Measurements from ENCODE around the gene GALNT10. TPM values are rescaled to one million over a fixed set of nuclear protein-coding genes. Genes with fewer than 3 reads are reported as not detected.

Gene GALNT10
- total and polyA plus RNA-seq, 2 experiments from 2014 or later = 43.0 to 45.9 TPM

DNA sequence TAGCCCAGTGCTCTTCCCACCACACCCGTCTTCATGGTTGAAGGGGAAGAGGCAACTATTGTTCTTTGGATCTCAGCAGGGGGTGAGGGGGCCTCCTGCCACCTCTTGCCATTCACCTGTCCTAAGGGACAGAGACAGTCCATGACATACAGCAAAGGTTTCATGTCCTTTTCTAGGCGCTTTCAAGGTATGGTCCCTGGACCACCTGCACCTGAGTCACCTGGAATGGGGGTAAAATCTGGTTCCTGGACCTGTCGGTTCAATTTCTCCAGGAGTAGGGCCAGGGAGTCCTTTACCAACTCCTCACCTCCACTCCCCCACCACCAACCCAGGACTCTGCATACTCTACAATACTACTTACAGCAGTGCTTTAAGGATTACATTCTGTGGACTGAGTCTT, 221.8 kb downstream of the GALNT10 start:
- no peak for TF ChIP-seq EZH2phosphoT487 (IDR thresholded peaks at IDR 0.05; ENCODE audit: low read depth, severe bottlenecking, unreplicated experiment)
- TF ChIP-seq, protein P1, sequence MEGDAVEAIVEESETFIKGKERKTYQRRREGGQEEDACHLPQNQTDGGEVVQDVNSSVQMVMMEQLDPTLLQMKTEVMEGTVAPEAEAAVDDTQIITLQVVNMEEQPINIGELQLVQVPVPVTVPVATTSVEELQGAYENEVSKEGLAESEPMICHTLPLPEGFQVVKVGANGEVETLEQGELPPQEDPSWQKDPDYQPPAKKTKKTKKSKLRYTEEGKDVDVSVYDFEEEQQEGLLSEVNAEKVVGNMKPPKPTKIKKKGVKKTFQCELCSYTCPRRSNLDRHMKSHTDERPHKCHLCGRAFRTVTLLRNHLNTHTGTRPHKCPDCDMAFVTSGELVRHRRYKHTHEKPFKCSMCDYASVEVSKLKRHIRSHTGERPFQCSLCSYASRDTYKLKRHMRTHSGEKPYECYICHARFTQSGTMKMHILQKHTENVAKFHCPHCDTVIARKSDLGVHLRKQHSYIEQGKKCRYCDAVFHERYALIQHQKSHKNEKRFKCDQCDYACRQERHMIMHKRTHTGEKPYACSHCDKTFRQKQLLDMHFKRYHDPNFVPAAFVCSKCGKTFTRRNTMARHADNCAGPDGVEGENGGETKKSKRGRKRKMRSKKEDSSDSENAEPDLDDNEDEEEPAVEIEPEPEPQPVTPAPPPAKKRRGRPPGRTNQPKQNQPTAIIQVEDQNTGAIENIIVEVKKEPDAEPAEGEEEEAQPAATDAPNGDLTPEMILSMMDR (IDR thresholded peaks at IDR 0.05; ENCODE audit: poor library complexity) = no peak
- no peak for TF ChIP-seq EZH2 (IDR thresholded peaks at IDR 0.05; ENCODE audit: borderline replicate concordance)

DNA sequence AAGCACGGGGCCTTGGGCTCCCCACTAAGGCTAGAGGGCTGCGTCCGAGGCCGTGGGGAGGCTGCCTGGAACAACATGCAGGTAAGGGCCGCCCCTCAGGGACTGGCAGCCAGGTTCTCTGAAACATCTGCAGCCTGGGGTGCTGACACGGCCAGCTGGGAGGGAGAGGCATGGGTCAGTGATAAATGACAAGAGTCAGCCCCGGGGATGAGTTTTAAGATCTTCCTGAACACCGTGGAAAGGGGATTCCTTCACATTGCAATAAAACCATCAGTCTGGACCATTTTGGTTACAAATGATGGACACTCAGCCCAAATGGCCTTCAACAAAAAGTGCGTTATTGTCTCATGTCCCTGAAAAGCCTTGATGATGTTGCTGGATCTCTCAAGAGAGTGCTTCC, 222.4 kb downstream of the GALNT10 start:
- no peaks in the 10 kb centered on the region for H3K9me2 ChIP-seq (replicated peaks; ENCODE audit: insufficient read depth)
- no peak for DNase-seq (ENCODE audit: low spot score)
- 90% methylated on average over 9 of the region's 9 CpGs for WGBS (ENCODE audit: low lambda C conversion rate, missing lambda C conversion rate)
- H3K4me3 ChIP-seq = no peak overlapping the region
- no peak overlapping the region for H3K27ac ChIP-seq
- H3K36me3 ChIP-seq (replicated peaks; ENCODE audit: insufficient read depth, low read depth) = no peaks in the 10 kb centered on the region
- no peak overlapping the region for H3K4me2 ChIP-seq
- H3K27me3 ChIP-seq = no peaks in the 10 kb centered on the region
- H4K20me1 ChIP-seq (ENCODE audit: insufficient read depth, poor library complexity, severe bottlenecking) = no peaks in the 10 kb centered on the region
- no peak for TF ChIP-seq EZH2phosphoT487 (IDR thresholded peaks at IDR 0.05; ENCODE audit: low read depth, severe bottlenecking, unreplicated experiment)
- TF ChIP-seq, protein P1 (IDR thresholded peaks at IDR 0.05; ENCODE audit: poor library complexity) = no peak
- TF ChIP-seq EZH2 (IDR thresholded peaks at IDR 0.05; ENCODE audit: borderline replicate concordance) = no peak
- no peaks in the 10 kb centered on the region for H3K4me1 ChIP-seq (ENCODE audit: insufficient read depth)
- no peaks in the 10 kb centered on the region for H3K9me3 ChIP-seq (ENCODE audit: low read depth)
- no peak overlapping the region for H2AFZ ChIP-seq
- H3K79me2 ChIP-seq = no peaks in the 10 kb centered on the region

More for the DNA sequence above, 221.8 kb downstream of the GALNT10 start:
- no peak overlapping the region for H2AFZ ChIP-seq
- WGBS (ENCODE audit: low lambda C conversion rate, missing lambda C conversion rate) = 97% methylated on average over 3 of the region's 3 CpGs
- H3K4me2 ChIP-seq = no peak overlapping the region
- H3K9me2 ChIP-seq (replicated peaks; ENCODE audit: insufficient read depth) = no peaks in the 10 kb centered on the region
- H3K79me2 ChIP-seq = no peaks in the 10 kb centered on the region
- no peak overlapping the region for H3K27ac ChIP-seq
- no peak for DNase-seq (ENCODE audit: low spot score)
- H4K20me1 ChIP-seq (ENCODE audit: insufficient read depth, poor library complexity, severe bottlenecking) = no peaks in the 10 kb centered on the region
- H3K36me3 ChIP-seq (replicated peaks; ENCODE audit: insufficient read depth, low read depth) = no peaks in the 10 kb centered on the region
- no peaks in the 10 kb centered on the region for H3K4me1 ChIP-seq (ENCODE audit: insufficient read depth)
- H3K4me3 ChIP-seq = no peak overlapping the region
- H3K27me3 ChIP-seq = no peaks in the 10 kb centered on the region
- no peaks in the 10 kb centered on the region for H3K9me3 ChIP-seq (ENCODE audit: low read depth)

DNA sequence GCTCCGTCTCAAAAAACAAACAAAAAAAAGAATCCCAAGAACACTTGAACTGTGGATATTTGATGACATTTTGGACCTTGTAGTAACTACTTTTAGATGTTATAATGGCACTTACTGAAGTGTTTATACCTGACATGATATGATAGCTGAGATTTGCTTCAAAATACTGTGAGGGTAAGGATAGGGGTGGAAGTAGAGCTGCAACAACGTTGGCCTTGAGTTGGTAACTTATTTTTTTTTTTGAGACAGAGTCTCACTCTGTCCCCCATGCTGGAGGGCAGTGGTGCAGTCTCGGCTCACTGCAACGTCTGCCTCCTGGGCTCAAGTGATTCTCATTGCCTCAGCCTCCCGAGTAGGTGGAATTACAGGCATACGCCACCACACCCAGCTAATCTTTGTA, 224.6 kb downstream of the GALNT10 start:
- H3K79me2 ChIP-seq = no peaks in the 10 kb centered on the region
- no peak for DNase-seq (ENCODE audit: low spot score)
- no peaks in the 10 kb centered on the region for H4K20me1 ChIP-seq (ENCODE audit: insufficient read depth, poor library complexity, severe bottlenecking)
- H3K9me3 ChIP-seq (ENCODE audit: low read depth) = no peaks in the 10 kb centered on the region
- H3K4me1 ChIP-seq (ENCODE audit: insufficient read depth) = no peaks in the 10 kb centered on the region
- no peaks in the 10 kb centered on the region for H3K36me3 ChIP-seq (replicated peaks; ENCODE audit: insufficient read depth, low read depth)
- WGBS (ENCODE audit: low lambda C conversion rate, missing lambda C conversion rate) = 92% methylated on average over 6 of the region's 6 CpGs
- H3K9me2 ChIP-seq (replicated peaks; ENCODE audit: insufficient read depth) = no peaks in the 10 kb centered on the region
- TF ChIP-seq EZH2phosphoT487 (IDR thresholded peaks at IDR 0.05; ENCODE audit: low read depth, severe bottlenecking, unreplicated experiment) (no peak), EZH2 (IDR thresholded peaks at IDR 0.05; ENCODE audit: borderline replicate concordance) (no peak)
- TF ChIP-seq, protein P1 (IDR thresholded peaks at IDR 0.05; ENCODE audit: poor library complexity) = no peak
- no peaks in the 10 kb centered on the region for H3K27me3 ChIP-seq
- no peak overlapping the region for H3K4me2 ChIP-seq
- H3K27ac ChIP-seq = no peak overlapping the region
- no peak overlapping the region for H3K4me3 ChIP-seq
- H2AFZ ChIP-seq = no peak overlapping the region

DNA sequence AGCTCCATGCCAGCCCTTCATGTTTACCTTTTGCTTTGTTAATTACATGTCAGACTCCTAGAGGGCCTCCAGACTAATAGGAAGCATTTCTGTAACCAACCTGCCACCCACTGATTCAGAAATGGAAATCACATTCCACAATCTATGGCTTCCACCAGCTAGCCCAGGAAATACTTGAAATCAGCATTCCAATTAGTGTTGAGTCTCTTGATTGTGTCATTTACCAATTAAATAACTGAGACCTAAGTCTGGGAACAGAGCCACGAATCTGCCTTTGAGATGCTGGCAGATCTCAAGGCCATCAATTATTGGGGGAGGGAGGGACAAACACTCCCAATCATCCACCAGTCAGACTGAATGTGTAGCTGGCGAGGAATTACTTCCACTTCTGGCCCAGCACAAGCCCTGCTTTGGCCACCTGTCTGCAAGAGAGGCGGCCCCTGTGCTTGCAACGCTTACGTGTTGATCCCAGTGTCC, 227.8 kb downstream of the GALNT10 start:
- Histone ChIP-seq H3K9me3 (ENCODE audit: low read depth) (no peaks in the 10 kb centered on the region), H3K27me3 (no peaks in the 10 kb centered on the region), H4K20me1 (ENCODE audit: insufficient read depth, poor library complexity, severe bottlenecking) (no peaks in the 10 kb centered on the region), H3K36me3 (replicated peaks; ENCODE audit: insufficient read depth, low read depth) (no peaks in the 10 kb centered on the region), H3K27ac (no peak overlapping the region), H3K4me3 (no peak overlapping the region), H3K79me2 (no peaks in the 10 kb centered on the region), H3K4me1 (ENCODE audit: insufficient read depth) (no peaks in the 10 kb centered on the region), H2AFZ (no peak overlapping the region), H3K4me2 (no peak overlapping the region), H3K9me2 (replicated peaks; ENCODE audit: insufficient read depth) (no peaks in the 10 kb centered on the region)
- TF ChIP-seq, protein P1 (IDR thresholded peaks at IDR 0.05; ENCODE audit: poor library complexity) = no peak
- no peak for TF ChIP-seq EZH2phosphoT487 (IDR thresholded peaks at IDR 0.05; ENCODE audit: low read depth, severe bottlenecking, unreplicated experiment)
- no peak for TF ChIP-seq EZH2 (IDR thresholded peaks at IDR 0.05; ENCODE audit: borderline replicate concordance)
- WGBS (ENCODE audit: low lambda C conversion rate, missing lambda C conversion rate) = 96% methylated on average over 5 of the region's 5 CpGs
- no peak for DNase-seq (ENCODE audit: low spot score)
